ENCODE results near the gene STOML1.

DNA sequence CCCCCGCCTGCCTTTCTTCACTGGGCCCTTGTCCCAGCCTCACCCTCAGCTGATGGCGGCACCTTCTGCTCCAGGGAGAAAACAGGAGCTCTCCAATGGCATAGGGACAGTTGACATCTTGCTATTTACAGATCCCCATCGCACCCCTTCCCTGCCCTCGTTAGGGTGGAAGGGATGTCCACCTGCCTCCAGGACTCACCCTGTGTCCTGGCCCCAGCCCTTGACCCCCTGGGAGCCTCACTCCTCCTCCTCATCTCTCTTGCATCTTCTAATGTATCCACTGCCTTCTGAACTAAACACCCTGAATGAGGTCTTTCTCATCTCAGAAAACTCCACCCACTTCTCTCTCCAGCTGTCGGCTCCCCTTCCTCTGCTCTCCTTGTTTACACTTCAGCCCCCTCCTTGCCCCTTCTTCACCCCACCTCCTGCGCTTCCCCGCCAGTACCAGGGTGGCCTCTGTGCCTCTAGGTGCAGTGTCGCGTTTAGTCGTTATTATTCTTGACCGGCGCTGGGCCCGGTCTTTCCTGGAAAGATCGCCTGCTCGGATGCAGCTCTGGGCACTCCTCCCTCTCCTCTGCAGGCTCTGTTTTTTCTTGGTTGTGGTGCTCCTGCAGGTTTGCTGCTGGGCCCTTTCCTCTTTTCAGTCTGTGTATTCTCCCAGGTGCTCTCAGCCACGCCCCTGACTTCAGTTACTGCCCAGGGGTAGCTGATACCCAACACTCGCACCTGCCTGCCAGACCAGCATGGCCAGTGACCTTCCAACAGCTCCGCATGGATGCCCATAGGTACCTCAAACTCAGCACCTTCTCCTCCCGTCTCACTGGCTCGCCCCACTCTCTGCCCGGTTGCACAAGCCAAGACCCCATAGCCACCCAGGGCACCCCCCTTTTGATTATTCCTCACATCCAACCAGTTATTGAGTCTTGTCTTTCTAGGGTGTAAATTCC is 45.3 kb upstream of the STOML1 start:
- TF ChIP-seq POLR2AphosphoS5 (IDR thresholded peaks at IDR 0.05; ENCODE audit: borderline replicate concordance, low read depth, low read length) (no peak), EZH2 (IDR thresholded peaks at IDR 0.05) (no peak), FOXP2 (optimal IDR thresholded peaks at IDR 0.05; ENCODE audit: control extremely low read depth, extremely low read length, insufficient read depth) (no peak)

Measured in SK-N-MC (cell line).